ENCODE data around the gene ABCD3. TPM values are rescaled to one million over a fixed set of nuclear protein-coding genes. Genes with fewer than 3 reads are reported as not detected.
A peak's percentile ranks its signal among the peaks of the same experiment; 100 is the strongest.

ABCD3 gene
- polyA plus RNA-seq, 1 of the 3 experiments (the other 2 are of a cell fraction) = 6.5 TPM

DNA sequence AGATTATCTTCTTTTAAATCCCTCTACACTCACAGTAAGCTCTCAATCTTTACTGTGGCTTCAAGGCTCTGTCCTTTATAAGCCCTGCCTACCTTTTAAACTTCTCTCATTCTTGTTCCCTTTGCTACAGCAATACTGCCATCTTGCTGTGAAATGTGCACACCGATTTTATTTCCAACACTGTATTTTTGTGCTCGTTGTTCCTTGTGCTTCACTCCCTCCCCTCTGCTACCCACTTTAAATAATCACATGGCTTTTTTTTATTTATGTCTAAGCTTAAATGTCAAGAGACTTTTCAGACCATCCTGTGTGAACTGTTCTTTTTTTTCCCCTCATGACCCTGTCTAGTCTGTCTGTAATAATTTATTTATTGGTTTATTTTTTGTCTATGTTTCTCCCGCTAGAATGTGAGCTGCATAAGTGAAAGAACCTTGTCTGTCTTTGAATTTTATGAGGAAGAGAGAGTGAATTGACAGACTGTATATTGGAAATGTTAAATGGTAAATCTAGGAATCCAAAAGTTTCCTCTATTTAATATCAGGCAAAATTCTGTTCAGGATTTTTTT is 45.7 kb downstream of the ABCD3 start:
- no peak overlapping the region for H2AFZ ChIP-seq (ENCODE audit: low read depth)
- H3K9me2 ChIP-seq = no peaks in the 10 kb centered on the region
- no peak overlapping the region for H3K9ac ChIP-seq
- H3K27ac ChIP-seq (ENCODE audit: low read depth in 2 of 2, low read length in 1 of 2) = no peak overlapping the region
- H4K20me1 ChIP-seq (ENCODE audit: insufficient read depth) = no peaks in the 10 kb centered on the region
- no peaks in the 10 kb centered on the region for H3K9me3 ChIP-seq
- no peaks in the 10 kb centered on the region for H3K79me2 ChIP-seq (ENCODE audit: insufficient read depth)
- peaks cover 26 to 38% of the 10 kb centered on the region in 2 experiments for H3K36me3 ChIP-seq (replicated peaks in 1 of 2; ENCODE audit: control insufficient read depth in 1 of 2, insufficient read depth in 2 of 2, low read length in 1 of 2)
- peak; percentile 4 for DNase-seq
- no peaks in the 10 kb centered on the region for H3K4me1 ChIP-seq (ENCODE audit: control insufficient read depth in 1 of 2, insufficient read depth in 2 of 2, low read depth in 1 of 2, low read length in 1 of 2)
- POLR2A ChIA-PET = no interaction called here
- no peaks in the 10 kb centered on the region for H3K27me3 ChIP-seq (ENCODE audit: insufficient read depth)
- CTCF ChIA-PET = interaction anchor here (0.7 to 4.7 kb wide), 13 partner anchors 13 to 438 kb away, joined by 3 to 27 read pairs (median 4); no protein-coding TSS in a partner anchor
- TF ChIP-seq FOXM1 (IDR thresholded peaks at IDR 0.05; ENCODE audit: low read depth) = no peak
- TF ChIP-seq CHD2 (IDR thresholded peaks at IDR 0.05; ENCODE audit: low read length, partially characterized antibody) = no peak
- peak; percentile 70 for TF ChIP-seq RAD21 (IDR thresholded peaks at IDR 0.05; ENCODE audit: low read length)
- TF ChIP-seq JUND (IDR thresholded peaks at IDR 0.05) = no peak
- no peak for TF ChIP-seq MEF2A (IDR thresholded peaks at IDR 0.05; ENCODE audit: borderline replicate concordance, low read depth)
- TF ChIP-seq, protein P1, sequence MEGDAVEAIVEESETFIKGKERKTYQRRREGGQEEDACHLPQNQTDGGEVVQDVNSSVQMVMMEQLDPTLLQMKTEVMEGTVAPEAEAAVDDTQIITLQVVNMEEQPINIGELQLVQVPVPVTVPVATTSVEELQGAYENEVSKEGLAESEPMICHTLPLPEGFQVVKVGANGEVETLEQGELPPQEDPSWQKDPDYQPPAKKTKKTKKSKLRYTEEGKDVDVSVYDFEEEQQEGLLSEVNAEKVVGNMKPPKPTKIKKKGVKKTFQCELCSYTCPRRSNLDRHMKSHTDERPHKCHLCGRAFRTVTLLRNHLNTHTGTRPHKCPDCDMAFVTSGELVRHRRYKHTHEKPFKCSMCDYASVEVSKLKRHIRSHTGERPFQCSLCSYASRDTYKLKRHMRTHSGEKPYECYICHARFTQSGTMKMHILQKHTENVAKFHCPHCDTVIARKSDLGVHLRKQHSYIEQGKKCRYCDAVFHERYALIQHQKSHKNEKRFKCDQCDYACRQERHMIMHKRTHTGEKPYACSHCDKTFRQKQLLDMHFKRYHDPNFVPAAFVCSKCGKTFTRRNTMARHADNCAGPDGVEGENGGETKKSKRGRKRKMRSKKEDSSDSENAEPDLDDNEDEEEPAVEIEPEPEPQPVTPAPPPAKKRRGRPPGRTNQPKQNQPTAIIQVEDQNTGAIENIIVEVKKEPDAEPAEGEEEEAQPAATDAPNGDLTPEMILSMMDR (IDR thresholded peaks at IDR 0.05) = peak; percentile 53
- H3F3A ChIP-seq (replicated peaks; ENCODE audit: insufficient read depth) = no peaks in the 10 kb centered on the region
- 91% methylated on average over 2 of the region's 3 CpGs for WGBS (ENCODE audit: low lambda C conversion rate)
- no peak overlapping the region for H3K4me2 ChIP-seq
- no peak overlapping the region for H3K4me3 ChIP-seq (ENCODE audit: low read depth in 2 of 2, low read length in 1 of 2)

DNA sequence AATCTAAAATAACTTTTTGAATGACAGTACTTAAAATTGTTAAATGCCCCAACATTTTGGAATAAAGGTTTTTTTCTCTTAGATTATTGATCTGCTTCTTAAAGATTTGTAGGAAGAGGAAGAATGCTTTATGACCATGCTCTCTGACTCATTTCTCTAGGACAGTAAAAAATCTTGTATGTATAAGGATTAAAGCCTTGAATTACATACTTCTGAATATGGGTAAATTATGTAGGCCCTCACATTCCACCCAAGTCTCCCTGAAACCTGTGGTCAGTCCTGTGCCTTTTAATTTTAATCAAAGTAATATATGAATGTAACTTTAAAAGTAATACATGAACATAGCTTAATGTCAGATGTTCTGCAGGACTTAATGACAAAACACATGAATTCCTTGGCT is 50.5 kb downstream of the ABCD3 start:
- no peak for DNase-seq
- POLR2A ChIA-PET = no interaction called here
- TF ChIP-seq, protein P2, sequence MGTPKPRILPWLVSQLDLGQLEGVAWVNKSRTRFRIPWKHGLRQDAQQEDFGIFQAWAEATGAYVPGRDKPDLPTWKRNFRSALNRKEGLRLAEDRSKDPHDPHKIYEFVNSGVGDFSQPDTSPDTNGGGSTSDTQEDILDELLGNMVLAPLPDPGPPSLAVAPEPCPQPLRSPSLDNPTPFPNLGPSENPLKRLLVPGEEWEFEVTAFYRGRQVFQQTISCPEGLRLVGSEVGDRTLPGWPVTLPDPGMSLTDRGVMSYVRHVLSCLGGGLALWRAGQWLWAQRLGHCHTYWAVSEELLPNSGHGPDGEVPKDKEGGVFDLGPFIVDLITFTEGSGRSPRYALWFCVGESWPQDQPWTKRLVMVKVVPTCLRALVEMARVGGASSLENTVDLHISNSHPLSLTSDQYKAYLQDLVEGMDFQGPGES (IDR thresholded peaks at IDR 0.05; ENCODE audit: low read depth, low read length) = no peak
- TF ChIP-seq FOXJ3 (CRISPR knock-in tag; IDR thresholded peaks at IDR 0.05) (no peak), GABPA (IDR thresholded peaks at IDR 0.05; ENCODE audit: low read depth) (no peak), TEAD4 (IDR thresholded peaks at IDR 0.05; ENCODE audit: borderline replicate concordance, insufficient read depth) (no peak), JUND (IDR thresholded peaks at IDR 0.05) (no peak), GATA2 (CRISPR knock-in tag; IDR thresholded peaks at IDR 0.05) (no peak), YY1 (IDR thresholded peaks at IDR 0.05; ENCODE audit: low read depth) (no peak), ELF1 (IDR thresholded peaks at IDR 0.05) (no peak)
- TF ChIP-seq, protein P3, sequence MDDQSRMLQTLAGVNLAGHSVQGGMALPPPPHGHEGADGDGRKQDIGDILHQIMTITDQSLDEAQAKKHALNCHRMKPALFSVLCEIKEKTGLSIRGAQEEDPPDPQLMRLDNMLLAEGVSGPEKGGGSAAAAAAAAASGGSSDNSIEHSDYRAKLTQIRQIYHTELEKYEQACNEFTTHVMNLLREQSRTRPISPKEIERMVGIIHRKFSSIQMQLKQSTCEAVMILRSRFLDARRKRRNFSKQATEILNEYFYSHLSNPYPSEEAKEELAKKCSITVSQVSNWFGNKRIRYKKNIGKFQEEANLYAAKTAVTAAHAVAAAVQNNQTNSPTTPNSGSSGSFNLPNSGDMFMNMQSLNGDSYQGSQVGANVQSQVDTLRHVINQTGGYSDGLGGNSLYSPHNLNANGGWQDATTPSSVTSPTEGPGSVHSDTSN (IDR thresholded peaks at IDR 0.05) = no peak
- TF ChIP-seq, protein P4, sequence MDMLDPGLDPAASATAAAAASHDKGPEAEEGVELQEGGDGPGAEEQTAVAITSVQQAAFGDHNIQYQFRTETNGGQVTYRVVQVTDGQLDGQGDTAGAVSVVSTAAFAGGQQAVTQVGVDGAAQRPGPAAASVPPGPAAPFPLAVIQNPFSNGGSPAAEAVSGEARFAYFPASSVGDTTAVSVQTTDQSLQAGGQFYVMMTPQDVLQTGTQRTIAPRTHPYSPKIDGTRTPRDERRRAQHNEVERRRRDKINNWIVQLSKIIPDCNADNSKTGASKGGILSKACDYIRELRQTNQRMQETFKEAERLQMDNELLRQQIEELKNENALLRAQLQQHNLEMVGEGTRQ (IDR thresholded peaks at IDR 0.05; ENCODE audit: borderline replicate concordance, low read depth, low read length) = no peak
- TF ChIP-seq, protein P5, sequence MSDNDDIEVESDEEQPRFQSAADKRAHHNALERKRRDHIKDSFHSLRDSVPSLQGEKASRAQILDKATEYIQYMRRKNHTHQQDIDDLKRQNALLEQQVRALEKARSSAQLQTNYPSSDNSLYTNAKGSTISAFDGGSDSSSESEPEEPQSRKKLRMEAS (IDR thresholded peaks at IDR 0.05; ENCODE audit: low read depth) = no peak

More for the DNA sequence above, 50.5 kb downstream of the ABCD3 start:
- Histone ChIP-seq H3K36me3 (replicated peaks in 1 of 2; ENCODE audit: control insufficient read depth in 1 of 2, insufficient read depth in 2 of 2, low read length in 1 of 2) (peaks cover 16 to 39% of the 10 kb centered on the region in 2 experiments), H4K20me1 (ENCODE audit: insufficient read depth) (no peaks in the 10 kb centered on the region), H3F3A (replicated peaks; ENCODE audit: insufficient read depth) (no peaks in the 10 kb centered on the region), H3K9ac (no peak overlapping the region), H3K4me2 (no peak overlapping the region), H3K4me3 (ENCODE audit: low read depth in 2 of 2, low read length in 1 of 2) (no peak overlapping the region), H3K9me3 (no peaks in the 10 kb centered on the region), H3K9me2 (no peaks in the 10 kb centered on the region), H3K27ac (ENCODE audit: low read depth in 2 of 2, low read length in 1 of 2) (no peak overlapping the region), H3K27me3 (ENCODE audit: insufficient read depth) (no peaks in the 10 kb centered on the region), H3K4me1 (ENCODE audit: control insufficient read depth in 1 of 2, insufficient read depth in 2 of 2, low read depth in 1 of 2, low read length in 1 of 2) (no peaks in the 10 kb centered on the region), H2AFZ (ENCODE audit: low read depth) (no peak overlapping the region), H3K79me2 (ENCODE audit: insufficient read depth) (no peaks in the 10 kb centered on the region)
- CTCF ChIA-PET = interaction anchor here (1.3 to 5.3 kb wide), 3 partner anchors 12 to 574 kb away, joined by 3 to 36 read pairs (median 4); no protein-coding TSS in a partner anchor
